ENCODE results near the gene PTCD2.

The PTCD2 gene

DNA sequence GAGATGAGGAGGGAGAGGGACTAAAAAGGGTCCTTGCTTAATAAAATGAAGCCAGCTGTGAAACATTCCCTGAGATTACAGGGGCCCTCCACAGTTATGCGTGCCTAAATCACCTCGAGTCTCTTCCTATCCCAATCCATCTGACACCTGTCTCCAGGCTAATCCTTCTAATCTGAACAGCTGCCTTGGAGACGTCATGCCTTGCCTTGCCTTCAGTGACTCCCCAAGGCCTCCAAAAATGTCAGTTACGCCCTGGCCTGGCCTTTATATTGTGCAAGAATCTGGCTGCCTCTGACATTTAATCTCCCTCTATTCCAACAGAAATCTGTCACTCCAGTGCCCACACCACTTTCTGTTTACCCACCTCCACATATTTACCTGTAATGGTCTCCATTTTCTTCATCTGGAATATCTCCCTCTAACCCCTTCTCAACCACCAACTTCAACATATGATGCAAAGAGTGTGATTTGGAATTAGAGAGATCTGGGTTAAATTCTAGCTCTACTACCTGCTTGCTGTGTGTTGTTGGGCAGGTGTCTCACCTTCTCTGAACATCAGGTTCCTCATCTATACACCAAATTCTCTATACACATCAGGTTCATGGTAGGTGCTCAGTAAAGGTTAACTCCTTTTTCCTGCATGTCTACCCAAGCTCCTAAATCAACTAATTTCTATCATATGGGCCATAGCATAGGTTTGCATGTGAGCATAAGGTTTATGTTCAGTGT is 57.9 kb downstream of the PTCD2 start:
- Histone ChIP-seq H3K27ac (ENCODE audit: low read depth, low read length) (no peak overlapping the region), H3K27me3 (ENCODE audit: control insufficient read depth, insufficient read depth, low read length) (no peaks in the 10 kb centered on the region), H3K4me3 (ENCODE audit: low read length) (no peak overlapping the region), H3K4me1 (ENCODE audit: control insufficient read depth, insufficient read depth, low read length) (peaks cover under 1% of the 10 kb centered on the region), H3K9ac (ENCODE audit: low read length) (no peak overlapping the region), H3K36me3 (ENCODE audit: control insufficient read depth, insufficient read depth, low read length) (no peaks in the 10 kb centered on the region)

DNA sequence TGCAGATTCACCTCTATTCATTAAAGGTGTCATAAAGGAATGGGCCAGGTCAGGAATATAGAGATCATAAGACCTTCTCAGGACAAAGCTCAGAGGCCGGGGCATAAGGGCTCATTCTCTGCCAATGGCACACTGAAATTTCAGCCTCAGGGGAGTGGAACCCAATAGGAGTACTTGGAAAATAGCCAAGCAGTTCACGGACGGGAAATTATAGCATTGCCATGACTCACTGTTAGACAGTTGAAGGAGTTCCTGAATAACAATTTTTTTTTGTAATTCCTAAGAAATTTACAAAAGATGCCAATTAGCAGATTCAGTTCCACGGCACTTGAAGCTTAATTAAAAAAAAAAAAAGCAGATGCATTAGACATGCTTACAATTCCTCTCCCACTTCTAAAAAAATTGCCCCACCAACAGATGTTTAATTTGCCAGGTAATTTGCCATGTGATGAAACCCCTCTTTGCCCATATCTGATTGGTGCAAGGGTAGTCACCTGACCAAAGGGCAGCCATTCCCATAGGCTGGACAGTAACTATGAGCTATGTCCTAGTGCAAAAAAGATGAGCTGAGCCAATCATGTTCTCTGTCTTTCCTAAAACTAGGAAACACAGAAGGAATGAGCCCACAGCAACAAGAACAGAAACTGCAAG is 58.6 kb downstream of the PTCD2 start:
- H3K27ac ChIP-seq (ENCODE audit: low read depth, low read length) = no peak overlapping the region
- H3K27me3 ChIP-seq (ENCODE audit: control insufficient read depth, insufficient read depth, low read length) = no peaks in the 10 kb centered on the region
- peaks cover 5% of the 10 kb centered on the region for H3K4me1 ChIP-seq (ENCODE audit: control insufficient read depth, insufficient read depth, low read length)
- H3K36me3 ChIP-seq (ENCODE audit: control insufficient read depth, insufficient read depth, low read length) = no peaks in the 10 kb centered on the region
- H3K4me3 ChIP-seq (ENCODE audit: low read length) = no peak overlapping the region
- no peak overlapping the region for H3K9ac ChIP-seq (ENCODE audit: low read length)

DNA sequence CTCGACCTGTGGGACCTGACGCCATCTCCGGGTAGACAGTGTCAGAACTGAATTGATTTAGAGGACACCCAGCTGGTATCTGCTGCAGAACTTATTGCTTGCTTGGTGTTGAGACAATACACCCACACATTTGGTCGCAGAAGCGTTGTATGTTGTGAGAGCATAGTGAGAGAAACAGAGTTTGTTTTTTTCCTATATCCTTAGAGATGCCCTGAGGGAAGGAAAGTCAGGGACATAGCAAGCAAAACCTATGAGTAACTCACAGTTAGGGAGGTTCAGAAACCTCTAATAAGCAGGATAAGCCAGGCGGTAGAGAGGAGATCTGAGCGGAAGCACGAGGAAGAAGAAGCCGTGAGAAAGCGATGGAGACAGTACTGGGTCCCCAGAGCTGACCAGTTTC is 59.8 kb downstream of the PTCD2 start:
- no peak overlapping the region for H3K4me3 ChIP-seq (ENCODE audit: low read length)
- no peaks in the 10 kb centered on the region for H3K27me3 ChIP-seq (ENCODE audit: control insufficient read depth, insufficient read depth, low read length)
- no peak overlapping the region for H3K9ac ChIP-seq (ENCODE audit: low read length)
- peaks cover 8% of the 10 kb centered on the region for H3K4me1 ChIP-seq (ENCODE audit: control insufficient read depth, insufficient read depth, low read length)
- no peaks in the 10 kb centered on the region for H3K36me3 ChIP-seq (ENCODE audit: control insufficient read depth, insufficient read depth, low read length)
- H3K27ac ChIP-seq (ENCODE audit: low read depth, low read length) = no peak overlapping the region

DNA sequence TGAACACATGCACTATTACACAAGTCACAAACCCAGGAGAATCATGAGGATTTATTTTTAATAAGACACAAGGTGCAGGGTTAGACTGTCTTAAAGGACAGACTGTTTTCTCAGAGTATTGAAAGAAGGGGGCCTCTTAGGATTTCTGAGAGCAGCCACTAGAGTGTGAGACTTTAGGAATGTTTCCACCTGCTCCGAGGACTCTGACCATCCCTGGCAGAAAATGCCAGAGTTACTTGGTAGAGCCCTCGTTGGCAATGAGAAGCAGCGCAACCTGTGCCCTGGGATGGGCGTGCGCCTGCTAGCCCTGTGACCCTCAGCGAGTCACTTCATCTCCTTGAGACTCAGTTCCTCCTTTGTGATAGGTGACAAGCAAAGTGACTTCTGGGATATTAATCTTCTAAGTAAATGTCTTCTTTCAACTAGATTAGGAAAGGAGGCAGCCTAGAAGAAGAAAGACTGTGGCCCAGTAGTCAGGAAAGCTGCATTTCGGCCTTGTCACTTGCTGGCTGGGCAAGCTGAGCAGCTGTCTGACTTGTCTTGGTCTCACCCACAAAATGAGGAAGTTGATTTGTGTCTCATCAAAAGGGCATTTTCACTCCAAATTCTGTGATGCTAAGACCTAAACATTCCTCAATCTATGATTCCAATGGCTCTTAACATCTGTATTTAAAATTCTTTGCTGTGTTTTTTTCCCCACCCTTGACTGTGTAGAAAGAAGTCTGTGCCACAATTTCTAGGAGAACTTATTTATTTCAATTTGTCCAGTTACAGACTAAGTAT is 60.5 kb downstream of the PTCD2 start:
- H3K36me3 ChIP-seq (ENCODE audit: control insufficient read depth, insufficient read depth, low read length) = no peaks in the 10 kb centered on the region
- peaks cover 8% of the 10 kb centered on the region for H3K4me1 ChIP-seq (ENCODE audit: control insufficient read depth, insufficient read depth, low read length)
- no peak overlapping the region for H3K27ac ChIP-seq (ENCODE audit: low read depth, low read length)
- no peaks in the 10 kb centered on the region for H3K27me3 ChIP-seq (ENCODE audit: control insufficient read depth, insufficient read depth, low read length)
- H3K9ac ChIP-seq (ENCODE audit: low read length) = no peak overlapping the region
- H3K4me3 ChIP-seq (ENCODE audit: low read length) = no peak overlapping the region

DNA sequence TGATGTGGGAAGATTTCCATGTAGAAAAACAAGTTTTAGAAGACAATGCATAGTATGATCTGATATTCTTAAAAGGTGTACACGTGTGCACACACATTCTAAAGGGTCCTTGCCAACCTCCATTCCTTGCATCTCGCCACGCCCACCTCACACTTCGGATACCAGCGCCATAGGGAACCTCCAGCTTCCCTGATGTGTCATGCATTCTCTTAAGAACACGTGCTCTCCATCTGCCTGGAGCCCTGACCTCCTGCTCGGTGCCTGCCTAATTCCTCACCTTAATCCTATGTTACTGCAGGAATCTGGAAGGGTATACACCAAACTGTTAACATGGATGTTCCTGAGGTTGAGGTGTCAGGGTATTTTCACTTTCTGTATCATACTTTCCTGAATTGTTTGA is 63.1 kb downstream of the PTCD2 start:
- no peaks in the 10 kb centered on the region for H3K36me3 ChIP-seq (ENCODE audit: control insufficient read depth, insufficient read depth, low read length)
- H3K27me3 ChIP-seq (ENCODE audit: control insufficient read depth, insufficient read depth, low read length) = no peaks in the 10 kb centered on the region
- no peak overlapping the region for H3K4me3 ChIP-seq (ENCODE audit: low read length)
- peak overlapping the region; percentile 2 for H3K27ac ChIP-seq (ENCODE audit: low read depth, low read length)
- H3K4me1 ChIP-seq (ENCODE audit: control insufficient read depth, insufficient read depth, low read length) = peaks cover 18% of the 10 kb centered on the region
- H3K9ac ChIP-seq (ENCODE audit: low read length) = no peak overlapping the region

DNA sequence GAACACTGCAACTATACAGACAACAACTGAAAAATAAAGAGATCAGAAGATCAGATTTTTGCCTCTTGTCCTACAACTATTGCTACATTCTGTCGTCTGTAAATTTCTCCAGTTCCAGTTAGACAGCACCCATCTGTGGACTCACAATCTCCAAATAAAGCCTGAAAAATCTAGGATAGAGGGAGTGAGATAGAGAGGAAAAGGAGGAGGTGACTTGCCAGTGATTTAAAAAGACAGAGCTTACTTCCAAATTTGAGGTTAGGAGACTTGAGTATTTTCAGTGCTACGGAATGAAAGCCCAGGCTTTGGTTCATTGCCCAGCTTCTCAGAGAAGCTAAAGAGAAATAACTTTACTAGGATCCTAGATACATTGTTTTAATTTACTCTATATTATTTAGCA is 63.6 kb downstream of the PTCD2 start:
- Histone ChIP-seq H3K4me3 (ENCODE audit: low read length) (no peak overlapping the region), H3K36me3 (ENCODE audit: control insufficient read depth, insufficient read depth, low read length) (no peaks in the 10 kb centered on the region), H3K27ac (ENCODE audit: low read depth, low read length) (peak overlapping the region; percentile 4), H3K27me3 (ENCODE audit: control insufficient read depth, insufficient read depth, low read length) (no peaks in the 10 kb centered on the region), H3K4me1 (ENCODE audit: control insufficient read depth, insufficient read depth, low read length) (peaks cover 19% of the 10 kb centered on the region), H3K9ac (ENCODE audit: low read length) (no peak overlapping the region)

DNA sequence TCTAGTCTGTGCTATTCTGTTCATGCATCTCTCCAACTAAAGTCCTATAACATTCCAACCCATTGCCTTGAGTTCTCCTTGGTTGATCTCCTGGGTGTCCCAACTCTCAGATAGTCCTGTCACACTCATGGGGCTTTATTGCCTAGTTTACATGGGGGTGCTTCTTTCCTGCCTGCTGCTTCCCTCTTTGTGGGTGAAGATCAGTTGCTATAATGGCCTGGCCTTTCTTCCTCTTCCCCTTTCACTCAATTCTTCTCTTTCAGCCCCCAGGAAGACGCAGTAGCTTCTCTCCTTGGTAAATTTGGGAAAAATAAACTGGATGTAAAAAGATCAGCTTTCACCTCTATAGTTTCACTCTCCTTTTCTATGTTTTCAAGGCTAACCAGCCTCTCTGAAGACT is 66.5 kb downstream of the PTCD2 start:
- H3K4me1 ChIP-seq (ENCODE audit: control insufficient read depth, insufficient read depth, low read length) = peaks cover 19% of the 10 kb centered on the region
- no peaks in the 10 kb centered on the region for H3K36me3 ChIP-seq (ENCODE audit: control insufficient read depth, insufficient read depth, low read length)
- no peaks in the 10 kb centered on the region for H3K27me3 ChIP-seq (ENCODE audit: control insufficient read depth, insufficient read depth, low read length)
- H3K9ac ChIP-seq (ENCODE audit: low read length) = no peak overlapping the region
- H3K4me3 ChIP-seq (ENCODE audit: low read length) = no peak overlapping the region
- H3K27ac ChIP-seq (ENCODE audit: low read depth, low read length) = no peak overlapping the region

DNA sequence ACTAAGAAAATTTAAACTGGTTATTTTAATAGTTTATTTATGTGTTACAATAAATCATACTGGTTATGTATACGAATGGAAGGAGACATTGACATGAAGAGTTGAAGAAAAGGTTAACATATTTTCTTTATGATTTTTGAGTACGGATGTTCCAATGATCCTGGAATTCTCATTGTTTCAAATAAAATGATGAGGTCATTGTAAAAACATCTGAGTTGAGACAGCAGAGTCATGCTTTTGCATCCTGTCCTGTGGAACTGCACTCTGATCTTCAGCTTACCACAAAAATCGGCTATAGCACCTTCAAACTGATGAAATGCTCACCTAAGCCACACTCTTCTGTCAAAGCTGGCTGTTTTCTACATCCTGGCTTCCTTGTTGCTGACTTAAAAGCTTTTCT is 67.8 kb downstream of the PTCD2 start:
- H3K4me1 ChIP-seq (ENCODE audit: control insufficient read depth, insufficient read depth, low read length) = peaks cover 26% of the 10 kb centered on the region
- H3K27ac ChIP-seq (ENCODE audit: low read depth, low read length) = no peak overlapping the region

DNA sequence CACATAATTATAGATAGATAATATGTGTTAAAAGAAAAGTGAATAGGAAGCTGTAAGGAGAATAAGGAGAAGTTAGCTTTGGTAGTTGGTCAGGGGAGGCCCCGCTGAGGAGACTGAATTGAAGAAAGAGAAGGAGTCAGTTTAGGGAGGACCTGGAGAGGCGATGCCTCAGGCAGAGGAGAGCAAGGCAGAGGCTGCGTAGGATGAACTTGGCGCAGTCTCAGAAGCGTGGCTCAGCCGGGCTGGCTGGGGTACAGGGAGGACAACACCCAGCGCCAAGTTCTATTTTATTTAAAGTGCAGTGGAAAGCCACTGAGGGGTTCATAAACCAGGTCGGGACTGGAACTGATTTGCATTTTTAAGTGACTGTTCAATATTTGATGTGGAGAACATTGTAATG is 68.5 kb downstream of the PTCD2 start:
- no peaks in the 10 kb centered on the region for H3K27me3 ChIP-seq (ENCODE audit: control insufficient read depth, insufficient read depth, low read length)
- peaks cover 21% of the 10 kb centered on the region for H3K4me1 ChIP-seq (ENCODE audit: control insufficient read depth, insufficient read depth, low read length)
- no peaks in the 10 kb centered on the region for H3K36me3 ChIP-seq (ENCODE audit: control insufficient read depth, insufficient read depth, low read length)
- no peak overlapping the region for H3K9ac ChIP-seq (ENCODE audit: low read length)
- H3K27ac ChIP-seq (ENCODE audit: low read depth, low read length) = no peak overlapping the region
- H3K4me3 ChIP-seq (ENCODE audit: low read length) = no peak overlapping the region

More for the DNA sequence above, 67.8 kb downstream of the PTCD2 start:
- Histone ChIP-seq H3K9ac (ENCODE audit: low read length) (no peak overlapping the region), H3K27me3 (ENCODE audit: control insufficient read depth, insufficient read depth, low read length) (no peaks in the 10 kb centered on the region), H3K4me3 (ENCODE audit: low read length) (no peak overlapping the region), H3K36me3 (ENCODE audit: control insufficient read depth, insufficient read depth, low read length) (no peaks in the 10 kb centered on the region)

DNA sequence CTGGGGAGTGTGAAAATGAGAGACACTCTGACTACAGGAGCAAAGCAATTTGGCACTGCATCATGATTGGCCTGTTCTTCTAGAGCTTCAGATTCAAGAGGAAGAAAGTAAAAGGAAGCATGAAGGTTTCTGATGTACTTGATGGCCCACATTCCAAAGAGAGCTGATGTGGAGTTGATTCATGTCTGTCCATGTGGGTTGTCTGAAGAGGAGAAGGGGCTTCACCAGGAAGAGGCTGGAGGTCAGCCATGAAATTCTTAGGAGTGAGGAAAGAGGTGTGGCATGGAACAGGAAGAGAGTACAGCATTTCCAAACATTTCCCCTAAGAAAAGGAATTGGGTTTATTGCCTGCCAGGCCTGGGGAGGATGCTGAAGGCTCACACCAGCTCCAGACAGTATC is 70.7 kb downstream of the PTCD2 start:
- no peak overlapping the region for H3K9ac ChIP-seq (ENCODE audit: low read length)
- no peaks in the 10 kb centered on the region for H3K36me3 ChIP-seq (ENCODE audit: control insufficient read depth, insufficient read depth, low read length)
- no peak overlapping the region for H3K27ac ChIP-seq (ENCODE audit: low read depth, low read length)
- no peak overlapping the region for H3K4me3 ChIP-seq (ENCODE audit: low read length)
- peaks cover 18% of the 10 kb centered on the region for H3K4me1 ChIP-seq (ENCODE audit: control insufficient read depth, insufficient read depth, low read length)
- H3K27me3 ChIP-seq (ENCODE audit: control insufficient read depth, insufficient read depth, low read length) = no peaks in the 10 kb centered on the region

DNA sequence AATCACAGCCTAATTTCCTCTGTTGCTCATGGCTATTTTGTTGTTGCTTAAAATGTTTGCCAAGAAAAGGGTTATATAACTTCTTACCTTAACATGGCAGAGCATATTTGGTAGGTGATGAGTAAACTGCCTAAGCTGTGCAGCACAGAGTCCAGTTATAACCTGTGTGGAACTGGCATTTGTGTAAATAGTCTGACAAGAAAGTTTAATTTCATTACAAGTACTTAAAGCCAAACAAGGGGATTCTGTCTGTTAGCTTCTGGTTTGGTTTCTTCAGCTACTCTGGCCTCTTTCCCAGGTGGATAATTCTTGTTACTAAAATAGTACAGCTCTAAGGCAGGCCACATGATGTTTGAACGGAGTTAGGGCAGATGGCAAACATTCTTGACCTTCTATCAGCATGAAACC is 72.2 kb downstream of the PTCD2 start:
- Histone ChIP-seq H3K27ac (ENCODE audit: low read depth, low read length) (peak overlapping the region; percentile 62), H3K36me3 (ENCODE audit: control insufficient read depth, insufficient read depth, low read length) (no peaks in the 10 kb centered on the region), H3K4me3 (ENCODE audit: low read length) (no peak overlapping the region), H3K9ac (ENCODE audit: low read length) (no peak overlapping the region), H3K4me1 (ENCODE audit: control insufficient read depth, insufficient read depth, low read length) (peaks cover 14% of the 10 kb centered on the region), H3K27me3 (ENCODE audit: control insufficient read depth, insufficient read depth, low read length) (no peaks in the 10 kb centered on the region)

DNA sequence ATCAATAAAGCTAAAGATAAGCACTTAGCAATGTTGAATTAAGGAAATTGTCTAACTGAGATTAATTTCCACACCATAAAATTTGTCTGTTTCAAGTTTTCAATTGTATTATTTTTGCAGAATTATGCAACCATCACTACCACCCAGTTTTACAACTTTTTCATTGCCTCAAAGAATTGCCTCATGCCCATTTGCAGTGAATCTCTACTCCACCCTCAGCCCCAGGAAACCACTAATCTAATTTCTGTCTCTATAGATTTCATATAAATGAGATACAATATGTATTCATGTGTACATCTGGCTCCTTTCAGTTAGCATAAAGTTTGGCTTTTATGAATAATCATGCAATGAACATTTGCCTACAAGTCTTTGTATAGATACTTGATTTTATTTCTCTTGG is 72.9 kb downstream of the PTCD2 start:
- H3K4me3 ChIP-seq (ENCODE audit: low read length) = no peak overlapping the region
- no peaks in the 10 kb centered on the region for H3K27me3 ChIP-seq (ENCODE audit: control insufficient read depth, insufficient read depth, low read length)
- H3K4me1 ChIP-seq (ENCODE audit: control insufficient read depth, insufficient read depth, low read length) = peaks cover 11% of the 10 kb centered on the region
- no peak overlapping the region for H3K9ac ChIP-seq (ENCODE audit: low read length)
- H3K27ac ChIP-seq (ENCODE audit: low read depth, low read length) = no peak overlapping the region
- no peaks in the 10 kb centered on the region for H3K36me3 ChIP-seq (ENCODE audit: control insufficient read depth, insufficient read depth, low read length)

Measured in rectal smooth muscle tissue (tissue), 1 donor.